Epithelial cell of prostate (primary cell): ENCODE data around the gene ADGRL4.

ENCODE experiments used
- DNase-seq: peaks from one replicate; pipeline ENCODE4 v3.0.0-alpha.2; 2011; ENCODE audit warnings: low read depth, low spot score
- H3K27ac ChIP-seq: fragments of 450-650 bp; 2 replicates; pipeline ENCODE4 v1.5.1; 2017; ENCODE audit warnings: mild to moderate bottlenecking

ADGRL4 gene

GRCh38 chr1:78840453-78841271 lies 165.9 kb downstream of the ADGRL4 start:
- no peak for DNase-seq
- H3K27ac ChIP-seq, result no peak overlapping the region
